Activated T-helper 1 cell treated with Interleukin-2 at 50 U/mL for 16 hours (primary cell): ENCODE results near the gene TFF3.

Experiments used
- DNase-seq: peaks from one replicate; pipeline ENCODE4 v3.0.0-alpha.2; 2020; ENCODE audit warnings: low read depth

The TFF3 gene

GRCh38 chr21:42320791-42321190 is 5.6 kb upstream of the TFF3 start:
- no peak for DNase-seq

- DNase-seq, result no peak
Observed at GRCh38 chr21:42319851-42320572, 4.8 kb upstream of the TFF3 start.

GRCh38 chr21:42319376-42319775 is 4.2 kb upstream of the TFF3 start:
- DNase-seq, result no peak

- no peak for DNase-seq
Observed at GRCh38 chr21:42317826-42318746, 2.9 kb upstream of the TFF3 start.

- no peak for DNase-seq
Observed at GRCh38 chr21:42317341-42317741, 2.1 kb upstream of the TFF3 start.

- no peak for DNase-seq
Observed at GRCh38 chr21:42316891-42317290, 1.7 kb upstream of the TFF3 start.

GRCh38 chr21:42314616-42315295 is 453 bp downstream of the TFF3 start:
- no peak for DNase-seq

GRCh38 chr21:42313501-42313969 is 1.7 kb downstream of the TFF3 start:
- no peak for DNase-seq

GRCh38 chr21:42312626-42313104 is 2.5 kb downstream of the TFF3 start:
- DNase-seq, result no peak

GRCh38 chr21:42311816-42312625 is 3.2 kb downstream of the TFF3 start:
- DNase-seq, result no peak

GRCh38 chr21:42311160-42311559 is 4.0 kb downstream of the TFF3 start:
- DNase-seq, result no peak

- no peak for DNase-seq
Observed at GRCh38 chr21:42310411-42311001, 4.7 kb downstream of the TFF3 start.

- DNase-seq, result peak; percentile 47
Observed at GRCh38 chr21:42309753-42310213, 5.4 kb downstream of the TFF3 start.

GRCh38 chr21:42308914-42309752 is 6.1 kb downstream of the TFF3 start:
- no peak for DNase-seq

- no peak for DNase-seq
Observed at GRCh38 chr21:42308161-42308913, 6.9 kb downstream of the TFF3 start.

GRCh38 chr21:42307106-42307505 is 8.1 kb downstream of the TFF3 start:
- no peak for DNase-seq

- no peak for DNase-seq
Observed at GRCh38 chr21:42306366-42307035, 8.7 kb downstream of the TFF3 start.

- no peak for DNase-seq
Observed at GRCh38 chr21:42305707-42306147, 9.5 kb downstream of the TFF3 start.
